T1000 (cell line): ENCODE results near the gene VPS18.

Experiments
- DNase-seq: peaks from one replicate; lab custom pipeline; 2025; ENCODE audit warnings: mixed read lengths; lab: John Stamatoyannopoulos, UW

The VPS18 gene

GRCh38 chr15:40869686-40870085, 24.6 kb upstream of the VPS18 start:
- DNase-seq: no peak

GRCh38 chr15:40870716-40871115, 23.5 kb upstream of the VPS18 start:
- no peak for DNase-seq

DNA sequence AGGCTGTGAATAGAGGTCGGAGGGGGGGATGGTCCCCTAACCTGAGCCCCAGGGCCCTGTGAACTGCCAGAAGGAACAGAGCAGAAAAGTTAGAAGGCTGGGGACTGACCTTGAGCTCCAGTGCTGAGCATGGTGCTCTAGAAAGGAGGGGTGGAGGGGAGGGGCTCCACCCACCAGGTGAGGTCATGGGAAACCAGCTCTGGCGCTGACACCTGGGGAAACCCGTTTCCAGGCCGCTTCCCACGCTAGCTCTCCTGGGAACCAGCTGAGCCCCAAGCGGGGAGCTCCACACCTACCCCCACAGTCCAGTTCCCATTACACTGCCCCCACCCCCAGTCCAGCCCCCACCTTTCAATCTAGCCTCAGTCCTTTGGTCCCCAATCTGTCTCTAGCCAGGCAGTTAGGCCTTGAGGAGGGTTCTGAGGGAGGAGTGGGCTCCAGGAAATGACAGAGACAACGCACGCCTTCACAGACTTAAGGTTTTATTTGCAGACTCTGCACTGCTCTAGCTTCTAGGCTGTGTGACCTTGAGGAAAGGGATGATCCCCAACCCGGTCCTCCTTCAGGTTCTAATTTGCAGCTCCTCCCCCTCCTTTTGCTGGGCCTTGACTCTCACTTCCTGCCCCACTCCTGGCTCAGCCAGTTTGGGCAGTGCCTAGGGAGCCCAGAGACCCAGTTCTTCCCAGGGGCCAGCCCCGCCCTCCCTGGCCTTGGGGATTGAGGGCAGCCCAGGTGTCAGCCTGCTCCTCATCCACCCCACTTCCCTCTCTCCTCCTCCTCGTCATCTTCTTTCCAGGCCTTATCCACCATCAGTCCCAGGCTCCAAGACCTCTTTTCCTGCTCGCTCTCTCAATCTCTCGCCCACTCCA, 22.3 kb upstream of the VPS18 start:
- DNase-seq: no peak

- DNase-seq: no peak
These were observed 21.2 kb upstream of the VPS18 start for GRCh38 chr15:40872791-40873693.

DNA sequence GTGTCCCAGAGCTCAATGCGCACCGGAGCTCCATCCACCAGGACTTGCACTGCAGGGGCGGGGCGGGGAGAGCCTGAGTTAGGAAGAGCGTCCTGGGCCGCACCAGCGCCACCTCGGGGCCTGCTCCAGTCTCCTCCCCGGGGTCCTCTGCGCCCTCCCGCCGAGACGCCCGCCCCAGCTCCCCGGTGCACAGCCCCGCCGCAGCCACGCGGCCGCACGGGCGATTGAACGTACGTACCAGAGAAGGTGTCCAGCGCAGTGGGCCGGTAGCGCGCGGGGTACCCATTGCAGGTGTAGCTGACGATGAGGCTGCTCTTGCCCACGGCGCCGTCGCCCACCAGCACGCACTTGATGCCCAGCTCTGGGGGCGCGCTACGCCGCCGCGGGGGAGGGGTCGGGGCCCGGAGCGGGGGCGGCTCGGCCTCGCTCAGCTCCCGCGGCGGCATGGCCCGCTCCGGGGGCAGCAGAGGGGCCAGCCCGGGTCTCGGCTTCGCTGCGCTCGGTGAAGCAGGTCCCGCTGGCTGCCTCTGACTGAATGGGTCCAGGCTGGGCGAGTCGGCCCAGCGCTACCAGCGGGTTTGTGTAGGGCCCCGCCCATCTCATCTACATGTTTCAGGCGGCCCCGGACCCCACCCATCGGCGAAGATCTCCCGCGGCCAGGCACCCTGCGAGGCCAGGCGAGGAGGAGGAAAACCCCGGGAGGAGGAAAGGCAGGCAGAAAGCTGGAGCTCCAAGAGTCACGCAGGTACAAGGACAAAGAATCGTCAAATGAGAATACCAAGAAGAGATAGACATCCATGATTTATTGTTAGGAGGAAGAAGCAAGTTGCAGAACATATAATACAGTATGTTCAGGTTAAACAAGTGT, 20.3 kb upstream of the VPS18 start, which contains the start of gene RHOV:
Gene RHOV (minus strand): TSS at position 541 of the 868 bp plus-strand sequence. CDS start 95 bp downstream, at position 446.
- no peak for DNase-seq

GRCh38 chr15:40875991-40876730, 18.1 kb upstream of the VPS18 start:
- DNase-seq: no peak

DNA sequence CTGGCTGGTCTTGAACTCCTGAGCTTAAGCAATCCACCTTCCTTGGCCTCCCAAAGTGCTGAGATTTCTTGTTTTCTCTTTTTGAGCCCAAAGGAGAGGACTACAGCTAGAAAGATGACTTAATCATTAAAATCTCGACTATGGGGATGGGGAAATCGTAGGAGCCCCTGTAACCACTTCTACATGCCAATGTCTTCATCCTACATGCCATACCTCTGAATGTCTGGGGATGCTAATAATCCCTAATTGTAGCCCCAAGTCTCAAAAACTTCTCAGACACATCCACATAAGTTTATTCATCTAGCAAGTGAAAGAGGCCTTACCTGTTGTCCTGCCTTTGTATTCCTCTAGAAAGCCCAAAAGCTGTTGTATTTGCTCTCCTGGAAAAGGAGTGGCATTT, 16.6 kb upstream of the VPS18 start:
- DNase-seq: no peak

GRCh38 chr15:40878785-40879184, 15.5 kb upstream of the VPS18 start:
- no peak for DNase-seq

DNA sequence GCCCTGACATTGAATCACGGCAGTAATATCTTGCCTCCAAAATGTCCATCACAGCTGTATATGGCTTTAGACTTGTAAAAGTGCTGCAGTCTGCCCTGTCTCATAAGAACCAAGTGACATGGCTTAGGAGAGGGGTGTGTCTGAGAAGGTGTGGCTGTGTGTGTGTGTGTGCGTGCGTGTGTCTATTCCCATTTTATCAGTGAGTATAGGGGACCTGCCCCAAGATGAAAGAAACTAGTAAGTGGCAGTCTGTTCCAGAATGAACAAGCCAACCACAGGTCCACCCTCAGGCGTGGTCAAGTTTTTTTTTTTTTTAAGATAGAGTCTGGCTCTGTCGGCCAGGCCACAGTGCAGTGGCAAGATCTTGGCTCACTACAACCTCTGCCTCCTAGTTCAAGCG, 14.6 kb upstream of the VPS18 start:
- no peak for DNase-seq

DNA sequence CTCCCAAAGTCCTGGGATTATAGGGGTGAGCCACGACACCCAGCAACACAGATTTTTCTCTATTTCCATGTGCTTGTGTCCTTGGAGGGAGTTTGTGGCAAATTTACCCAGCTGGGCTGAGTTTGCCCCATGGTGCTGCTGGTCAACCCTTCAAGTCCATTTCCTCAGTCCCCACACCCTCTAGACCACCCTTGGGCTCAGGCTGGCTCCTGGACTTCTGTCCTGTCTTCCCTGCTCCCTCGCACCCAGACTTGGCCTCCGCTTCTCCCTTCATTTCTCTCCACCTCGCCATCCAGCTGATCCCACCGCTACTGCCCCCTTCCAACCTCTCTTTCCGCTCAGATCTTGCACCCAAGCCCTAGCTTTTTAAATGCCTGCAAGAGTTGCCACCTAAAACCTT, 12.9 kb upstream of the VPS18 start:
- no peak for DNase-seq

DNA sequence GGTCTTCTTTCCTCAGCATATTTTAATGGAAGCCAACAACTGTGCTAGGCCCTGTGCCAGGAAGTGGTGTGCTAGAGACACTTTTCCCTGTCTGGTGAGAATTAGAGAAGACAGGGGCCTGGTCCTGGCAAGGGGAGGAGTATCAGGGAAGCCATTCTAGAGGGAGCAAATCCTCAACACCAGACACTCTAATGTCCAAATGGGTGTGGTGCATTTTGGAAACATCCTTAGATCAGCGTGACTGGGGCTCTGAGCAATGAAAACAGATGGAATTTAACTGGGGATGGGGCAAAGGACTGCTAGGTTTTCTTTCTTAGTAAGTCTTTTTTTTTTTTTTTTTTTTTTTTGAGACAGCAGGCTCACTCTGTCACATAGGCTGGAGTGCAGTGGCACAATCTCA, 7.7 kb upstream of the VPS18 start:
- DNase-seq: no peak

DNA sequence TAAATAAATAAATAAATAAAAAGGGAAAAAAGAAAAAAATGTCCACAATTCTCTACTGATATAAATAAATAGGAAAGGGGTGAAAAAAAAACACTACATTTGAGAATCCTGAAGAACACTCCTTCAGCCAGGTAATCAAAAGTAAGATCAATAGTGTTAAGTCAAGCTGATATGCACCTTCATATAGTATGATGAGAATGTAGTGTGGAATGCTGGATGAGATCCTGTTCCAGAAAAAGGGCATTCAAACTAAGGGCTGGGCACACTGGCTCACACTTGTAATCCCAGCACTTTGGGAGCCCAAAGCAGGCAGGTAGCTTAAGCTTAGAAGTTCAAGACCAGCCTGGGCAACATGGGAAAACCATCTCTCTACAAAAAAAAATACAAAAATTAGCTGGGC, 5.1 kb upstream of the VPS18 start:
- DNase-seq: no peak

DNA sequence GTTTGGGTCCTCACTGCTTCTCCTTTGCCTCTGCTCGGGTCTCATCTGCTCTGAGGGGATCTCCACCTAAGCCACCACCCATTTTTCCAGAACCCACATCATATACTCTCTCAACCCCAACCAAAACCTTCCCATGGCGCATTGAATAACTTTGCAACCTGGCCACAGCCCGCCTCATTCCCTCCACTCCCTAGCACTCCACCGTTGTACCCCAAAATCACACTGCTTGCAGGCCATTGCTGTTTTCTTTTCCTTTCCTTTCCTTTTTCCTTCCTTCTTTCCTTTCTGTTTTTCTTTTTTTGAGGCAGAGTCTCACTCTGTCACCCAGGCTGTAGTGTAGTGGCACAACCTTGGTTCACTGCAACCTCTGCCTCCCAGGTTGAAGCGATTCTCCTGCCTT, 3.1 kb upstream of the VPS18 start:
- DNase-seq: no peak

DNA sequence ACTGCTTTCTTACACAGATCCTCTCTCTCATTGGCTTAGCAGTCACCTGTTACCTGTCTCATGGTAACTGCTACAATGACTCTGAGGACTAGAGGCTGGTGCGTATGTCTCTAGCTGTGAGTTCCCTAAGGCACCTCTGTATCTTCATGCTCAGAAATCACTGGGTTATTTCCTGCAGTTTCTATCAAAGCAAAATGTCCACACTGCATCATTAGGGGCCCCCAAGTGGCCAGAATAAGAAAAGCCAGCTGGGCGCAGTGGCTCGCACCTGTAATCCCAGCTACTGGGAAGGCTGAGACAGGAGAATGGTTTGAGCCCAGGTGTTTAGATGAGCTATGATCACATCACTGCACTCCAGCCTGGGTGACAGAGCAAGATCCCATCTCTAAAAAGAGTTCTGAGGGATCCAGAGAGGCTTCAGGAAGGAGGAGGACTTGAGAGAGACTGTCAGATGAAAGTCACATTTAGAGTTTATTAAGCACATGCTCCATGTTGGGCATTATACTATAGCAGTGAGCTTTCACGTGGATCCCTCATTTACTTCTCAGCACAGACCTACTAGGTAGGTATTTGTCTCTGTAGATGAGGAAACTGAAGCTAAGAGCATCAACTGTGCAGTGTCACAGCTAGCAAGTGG, 2.3 kb upstream of the VPS18 start:
- DNase-seq: no peak

DNA sequence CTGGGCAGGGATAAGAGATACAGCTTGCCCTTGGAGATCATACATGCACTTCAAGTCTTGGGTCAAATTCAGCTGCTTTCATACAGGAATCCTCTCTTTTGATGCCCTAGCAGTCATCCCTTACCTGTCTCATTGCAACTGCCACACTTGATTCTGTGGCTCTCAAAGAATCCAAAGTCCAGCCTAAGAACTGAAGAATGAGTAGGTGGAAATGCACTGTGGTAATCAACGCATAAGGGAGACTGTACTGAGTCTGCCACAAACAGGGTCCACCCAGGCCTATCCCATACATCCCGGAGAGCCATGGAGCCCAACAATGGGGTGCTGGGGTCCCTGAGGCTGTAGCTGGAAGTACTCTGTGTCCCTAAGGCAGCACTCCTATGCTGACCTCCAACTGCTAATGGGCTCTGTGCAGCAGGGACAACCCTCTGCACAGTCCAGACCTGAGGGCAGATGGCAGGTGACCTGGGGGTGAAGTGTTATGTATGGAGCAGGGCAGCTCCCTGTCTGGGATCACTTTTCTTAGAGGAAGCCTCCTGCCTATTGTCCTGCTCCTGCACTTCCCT, 1.7 kb upstream of the VPS18 start:
- no peak for DNase-seq

- DNase-seq: no peak
These were observed 1.1 kb upstream of the VPS18 start for GRCh38 chr15:40893019-40893670.

DNA sequence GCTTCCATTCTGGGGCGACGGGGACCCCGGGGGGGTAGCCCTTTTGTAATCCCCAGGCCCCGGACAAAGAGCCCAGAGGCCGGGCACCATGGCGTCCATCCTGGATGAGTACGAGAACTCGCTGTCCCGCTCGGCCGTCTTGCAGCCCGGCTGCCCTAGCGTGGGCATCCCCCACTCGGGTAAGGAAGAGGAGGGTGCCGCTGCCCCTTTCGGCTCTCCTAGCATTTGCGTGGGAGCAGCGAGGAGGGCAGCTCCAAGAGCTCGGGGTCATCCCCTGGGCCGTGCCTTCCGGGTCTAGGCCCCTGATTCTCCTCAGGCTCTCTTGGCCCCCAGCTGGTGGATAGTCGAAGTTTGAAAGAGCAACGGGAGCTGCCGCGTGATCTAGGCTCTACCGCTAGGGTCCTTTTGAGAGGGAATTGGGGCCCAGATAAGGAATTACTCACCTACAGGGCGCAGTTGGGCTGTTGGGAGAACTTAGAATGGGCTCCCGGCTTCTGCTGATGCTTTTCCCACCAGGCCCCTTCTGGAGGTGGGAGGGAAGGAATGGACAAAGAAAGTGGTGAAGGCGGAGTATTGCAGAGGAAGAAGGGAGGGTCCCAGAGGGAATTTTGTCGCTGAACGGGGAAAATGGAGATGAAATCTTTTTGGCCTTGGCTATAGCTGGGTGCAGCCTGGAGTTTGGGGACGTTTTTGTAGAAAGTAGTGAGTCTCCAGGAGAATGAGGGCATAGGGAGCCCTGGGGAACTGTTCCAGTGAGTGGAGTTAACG, 615 bp downstream of the VPS18 start:
- DNase-seq: peak; percentile 35

GRCh38 chr15:40899536-40900207, 5.4 kb downstream of the VPS18 start:
- DNase-seq: no peak
